Osteoblast (primary cell): Measurements from ENCODE around the gene CD74. TPM values are rescaled to one million over a fixed set of nuclear protein-coding genes. Genes with fewer than 3 reads are reported as not detected.

ENCODE experiments used
- DNase-seq: peaks from one replicate; pipeline ENCODE4 v3.0.0; 2011; ENCODE audit warnings: low spot score, mixed read lengths; ENCODE audit not compliant: insufficient read length; ENCODE audit errors: missing footprints
- H2AFZ ChIP-seq: 2 replicates; pipeline ENCODE4 v1.6.0; 2011; ENCODE audit warnings: mild to moderate bottlenecking, low read length
- H3K27ac ChIP-seq: 2 replicates; pipeline ENCODE4 v1.5.1; 2011; ENCODE audit warnings: mild to moderate bottlenecking, low read depth, low read length, moderate library complexity
- H3K27me3 ChIP-seq: 2 replicates; pipeline ENCODE4 v1.6.0; 2012; ENCODE audit warnings: mild to moderate bottlenecking, control low read depth, inconsistent platforms, low read length, moderate library complexity; ENCODE audit not compliant: insufficient read depth
- H3K36me3 ChIP-seq: 2 replicates; pipeline ENCODE4 v1.5.1; 2011; ENCODE audit warnings: mild to moderate bottlenecking, low read length, control low read depth, moderate library complexity; ENCODE audit not compliant: insufficient read depth
- H3K4me1 ChIP-seq: 2 replicates; pipeline ENCODE4 v1.5.1; 2011; ENCODE audit warnings: mild to moderate bottlenecking, low read length, control low read depth, moderate library complexity; ENCODE audit not compliant: insufficient read depth
- H3K4me2 ChIP-seq: 2 replicates; pipeline ENCODE4 v1.6.0; 2011; ENCODE audit warnings: mild to moderate bottlenecking, low read length; ENCODE audit not compliant: insufficient read depth
- H3K4me3 ChIP-seq: fragments of 200-600 bp; sonication (generic); 3 replicates; pipeline ENCODE4 v1.5.1; 2012; ENCODE audit warnings: mild to moderate bottlenecking, low read length, inconsistent platforms; ENCODE audit not compliant: insufficient read depth
- H3K79me2 ChIP-seq: 2 replicates; pipeline ENCODE4 v1.6.0; 2012; ENCODE audit warnings: mild to moderate bottlenecking, low read length, control low read depth, inconsistent platforms; ENCODE audit not compliant: insufficient read depth
- H3K9me3 ChIP-seq: 2 replicates; pipeline ENCODE4 v1.5.1; 2011; ENCODE audit warnings: low read depth, low read length, control low read depth
- H4K20me1 ChIP-seq: 2 replicates; pipeline ENCODE4 v1.6.0; 2012; ENCODE audit warnings: mild to moderate bottlenecking, low read length, control low read depth; ENCODE audit not compliant: insufficient read depth
- total RNA-seq: library from RNA; depleted of rRNA; stranded (reverse); fragments of >200 nt; gene quantifications from 2 replicates; pipeline ENCODE4 v1.2.3, GENCODE V29; 2012
- TF ChIP-seq, protein P1 (sequence below): IDR thresholded peaks from 2 replicates; pipeline ENCODE4 v1.5.1; 2011; ENCODE audit warnings: mild to moderate bottlenecking, low read depth, low read length, moderate library complexity; ENCODE audit errors: extremely low read depth

Gene CD74
- total RNA-seq, 1 donor, result 21.4 TPM

DNA sequence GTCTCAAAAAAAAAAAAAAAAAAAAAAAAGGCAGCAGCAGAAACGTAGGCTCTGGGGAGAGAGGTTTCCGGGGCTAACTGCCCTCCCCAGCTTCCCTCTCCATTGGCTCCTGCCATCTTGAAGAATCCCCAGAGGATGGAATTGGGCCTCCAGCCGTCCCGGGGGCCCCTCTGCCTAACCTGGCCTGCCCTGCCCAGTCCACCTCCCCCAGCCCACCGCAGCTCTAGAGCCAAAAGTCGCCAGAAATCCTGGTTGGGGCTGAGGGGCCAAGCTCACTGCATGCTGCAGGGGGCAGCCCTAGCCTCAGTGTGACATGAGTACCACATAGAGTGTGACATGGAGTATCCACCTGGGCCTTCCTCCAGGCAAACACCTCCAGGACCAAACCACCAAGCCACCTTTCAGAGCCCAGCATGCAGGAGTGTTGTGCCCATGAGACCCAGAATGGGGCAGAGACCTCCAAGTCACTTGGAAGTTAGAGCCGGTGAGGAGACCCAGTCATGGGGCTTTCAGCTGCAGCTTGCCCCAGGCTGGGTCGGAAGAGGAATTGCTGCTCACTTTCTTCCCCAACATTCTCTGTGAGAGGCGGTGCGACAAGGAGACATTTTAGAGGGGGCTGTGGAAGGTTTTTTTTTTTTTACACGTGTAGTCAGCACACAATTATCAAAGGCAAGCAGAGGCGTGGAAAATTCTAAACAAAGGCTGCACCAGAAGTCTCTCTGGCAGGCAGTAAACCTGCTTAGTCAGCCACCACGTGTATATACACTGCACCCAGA is 17.6 kb downstream of the CD74 start:
- peak; percentile 37 for DNase-seq
- TF ChIP-seq, protein P1, sequence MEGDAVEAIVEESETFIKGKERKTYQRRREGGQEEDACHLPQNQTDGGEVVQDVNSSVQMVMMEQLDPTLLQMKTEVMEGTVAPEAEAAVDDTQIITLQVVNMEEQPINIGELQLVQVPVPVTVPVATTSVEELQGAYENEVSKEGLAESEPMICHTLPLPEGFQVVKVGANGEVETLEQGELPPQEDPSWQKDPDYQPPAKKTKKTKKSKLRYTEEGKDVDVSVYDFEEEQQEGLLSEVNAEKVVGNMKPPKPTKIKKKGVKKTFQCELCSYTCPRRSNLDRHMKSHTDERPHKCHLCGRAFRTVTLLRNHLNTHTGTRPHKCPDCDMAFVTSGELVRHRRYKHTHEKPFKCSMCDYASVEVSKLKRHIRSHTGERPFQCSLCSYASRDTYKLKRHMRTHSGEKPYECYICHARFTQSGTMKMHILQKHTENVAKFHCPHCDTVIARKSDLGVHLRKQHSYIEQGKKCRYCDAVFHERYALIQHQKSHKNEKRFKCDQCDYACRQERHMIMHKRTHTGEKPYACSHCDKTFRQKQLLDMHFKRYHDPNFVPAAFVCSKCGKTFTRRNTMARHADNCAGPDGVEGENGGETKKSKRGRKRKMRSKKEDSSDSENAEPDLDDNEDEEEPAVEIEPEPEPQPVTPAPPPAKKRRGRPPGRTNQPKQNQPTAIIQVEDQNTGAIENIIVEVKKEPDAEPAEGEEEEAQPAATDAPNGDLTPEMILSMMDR, result no peak
- peaks cover 62% of the 10 kb centered on the region for H3K36me3 ChIP-seq
- no peak overlapping the region for H3K4me2 ChIP-seq
- H3K9me3 ChIP-seq, result no peaks in the 10 kb centered on the region
- H2AFZ ChIP-seq, result no peak overlapping the region
- H3K4me1 ChIP-seq, result no peaks in the 10 kb centered on the region
- H3K27ac ChIP-seq, result no peak overlapping the region
- no peaks in the 10 kb centered on the region for H3K79me2 ChIP-seq
- no peak overlapping the region for H3K4me3 ChIP-seq
- no peaks in the 10 kb centered on the region for H4K20me1 ChIP-seq
- H3K27me3 ChIP-seq, result no peaks in the 10 kb centered on the region

DNA sequence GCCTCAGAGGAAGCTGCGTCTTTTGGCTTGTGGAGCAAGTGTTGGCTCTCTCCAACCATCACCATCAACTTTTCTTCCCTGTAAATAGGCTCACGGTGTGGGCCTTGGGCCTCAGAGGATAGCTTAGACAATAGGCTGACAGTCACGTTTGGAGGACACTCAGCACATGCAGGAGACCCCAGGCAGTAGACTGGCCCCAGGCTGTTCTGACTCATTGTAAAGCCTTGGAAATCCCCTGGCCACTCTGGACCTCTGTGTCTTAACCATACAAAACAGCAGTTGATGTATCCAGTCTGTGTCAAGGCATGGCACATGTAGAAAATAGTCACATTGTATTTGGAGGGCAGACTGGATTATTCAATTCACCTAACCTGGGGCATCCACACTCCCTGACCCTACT is 18.6 kb downstream of the CD74 start:
- Histone ChIP-seq H3K4me1 (no peaks in the 10 kb centered on the region), H3K9me3 (no peaks in the 10 kb centered on the region), H3K27me3 (no peaks in the 10 kb centered on the region), H3K4me3 (no peak overlapping the region), H2AFZ (no peak overlapping the region), H3K36me3 (peaks cover 63% of the 10 kb centered on the region), H3K79me2 (no peaks in the 10 kb centered on the region), H3K4me2 (no peak overlapping the region), H3K27ac (no peak overlapping the region), H4K20me1 (no peaks in the 10 kb centered on the region)
- TF ChIP-seq, protein P1, result no peak
- DNase-seq, result peak; percentile 34

DNA sequence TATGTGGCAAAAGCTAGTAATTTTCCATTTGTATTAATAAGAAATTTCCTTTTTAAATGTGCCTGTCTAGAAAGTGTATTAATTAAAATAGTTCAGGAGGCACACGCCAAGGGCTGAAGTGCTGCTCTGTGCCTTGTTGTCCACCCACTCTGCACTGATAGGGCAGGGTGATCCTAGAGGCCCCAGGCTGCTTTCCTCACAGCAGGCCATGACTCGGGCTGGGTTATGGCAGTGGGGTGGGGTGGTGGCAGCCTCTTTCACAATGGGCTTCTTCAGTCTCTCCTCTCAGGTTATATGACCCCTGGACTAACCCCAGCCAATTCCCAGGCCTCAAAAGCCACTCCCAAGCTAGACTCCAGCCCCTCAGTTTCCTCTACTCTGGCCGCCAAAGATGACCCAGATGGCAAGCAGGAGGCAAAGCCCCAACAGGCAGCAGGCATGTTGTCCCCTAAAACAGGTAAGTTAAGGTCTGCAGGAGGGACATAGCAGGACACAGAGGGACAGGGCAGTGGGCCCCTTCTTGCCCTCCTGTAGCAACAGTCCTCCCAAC is 19.5 kb downstream of the CD74 start:
- no peaks in the 10 kb centered on the region for H3K79me2 ChIP-seq
- peak; percentile 80 for DNase-seq
- H3K36me3 ChIP-seq, result peaks cover 62% of the 10 kb centered on the region
- H3K4me3 ChIP-seq, result no peak overlapping the region
- H4K20me1 ChIP-seq, result no peaks in the 10 kb centered on the region
- no peak overlapping the region for H2AFZ ChIP-seq
- no peaks in the 10 kb centered on the region for H3K27me3 ChIP-seq
- TF ChIP-seq, protein P1, result no peak
- no peaks in the 10 kb centered on the region for H3K4me1 ChIP-seq
- no peak overlapping the region for H3K27ac ChIP-seq
- no peaks in the 10 kb centered on the region for H3K9me3 ChIP-seq
- no peak overlapping the region for H3K4me2 ChIP-seq

DNA sequence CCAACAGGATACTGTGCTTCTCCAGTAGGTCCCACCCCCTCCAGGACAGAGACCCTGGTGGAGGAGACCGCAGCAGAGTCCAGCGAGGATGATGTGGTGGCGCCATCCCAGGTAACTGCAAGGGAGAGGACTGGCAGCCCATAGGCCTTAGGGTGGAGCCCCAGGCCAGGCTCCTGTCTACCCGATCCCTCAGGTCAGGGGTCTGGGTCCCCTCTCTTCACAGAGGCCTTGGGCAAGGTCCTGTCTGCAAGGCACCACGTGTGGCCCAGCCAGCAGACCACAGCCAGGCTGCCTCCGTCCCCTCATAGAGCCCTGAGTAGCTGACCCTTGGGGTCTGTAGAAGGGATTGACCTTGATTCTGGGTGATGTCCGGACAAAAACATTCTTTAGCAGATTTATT is 20.0 kb downstream of the CD74 start:
- no peaks in the 10 kb centered on the region for H3K9me3 ChIP-seq
- H3K79me2 ChIP-seq, result no peaks in the 10 kb centered on the region
- H3K27me3 ChIP-seq, result no peaks in the 10 kb centered on the region
- H4K20me1 ChIP-seq, result no peaks in the 10 kb centered on the region
- peaks cover 62% of the 10 kb centered on the region for H3K36me3 ChIP-seq
- H2AFZ ChIP-seq, result no peak overlapping the region
- H3K27ac ChIP-seq, result no peak overlapping the region
- no peak overlapping the region for H3K4me2 ChIP-seq
- peak; percentile 14 for DNase-seq
- no peak overlapping the region for H3K4me3 ChIP-seq
- TF ChIP-seq, protein P1, result no peak
- no peaks in the 10 kb centered on the region for H3K4me1 ChIP-seq
